Measurements from ENCODE around the gene MAGEB17. TPM values are rescaled to one million over a fixed set of nuclear protein-coding genes. Genes with fewer than 3 reads are reported as not detected.

The MAGEB17 gene
- total RNA-seq, 4 donors from 2014 or later, result not detected

DNA sequence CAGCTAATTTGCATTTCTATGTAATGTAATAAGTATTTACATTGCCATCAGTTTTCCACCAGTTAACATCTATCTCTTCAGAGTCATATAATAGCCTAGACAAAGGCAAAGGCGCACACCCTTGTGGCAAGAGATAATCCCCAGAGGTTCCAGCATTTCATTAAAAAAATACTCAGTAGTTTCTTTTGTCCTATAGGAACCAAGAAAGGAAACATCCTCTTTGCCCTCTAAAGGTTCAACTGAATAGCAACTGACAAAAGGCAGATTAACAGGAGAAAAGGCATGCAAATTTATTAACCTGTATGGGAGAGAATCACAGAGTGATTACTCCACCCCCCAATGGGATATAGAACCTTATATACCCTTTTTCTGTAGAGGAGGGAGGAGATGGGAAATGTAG lies 48.4 kb downstream of the MAGEB17 start:
- intact Hi-C loops (cut with DNase I), result no loop called here
- no peaks in the 10 kb centered on the region for H3K27me3 ChIP-seq
- no peak overlapping the region for H3K27ac ChIP-seq
- H3K4me3 ChIP-seq, result no peak overlapping the region
- TF ChIP-seq CTCF (IDR thresholded peaks at IDR 0.05), result no peak
- H3K36me3 ChIP-seq, result no peaks in the 10 kb centered on the region
- no peaks in the 10 kb centered on the region for H3K4me1 ChIP-seq
- H3K9me3 ChIP-seq, result no peaks in the 10 kb centered on the region
- 33 to 73% methylated on average over 1 of the region's 1 CpG for WGBS, 2 donors
- no peak for DNase-seq

Other genes with a start within 250 kb of the MAGEB17 start
- gene GRPR, start 43.9 kb upstream of the MAGEB17 start, total RNA-seq, result not detected

Data from esophagus squamous epithelium (tissue), 5 donors.